T-helper 2 cell treated with Interferon-gamma antibody and Interleukin-4, amounts not matched to agents 5 μg/mL and 100 μg/mL, for 36 hours (primary cell): Measurements from ENCODE around the gene NUP93.

Experiments used
- DNase-seq: peaks from one replicate; pipeline ENCODE4 v3.0.0; 2021; ENCODE audit warnings: low spot score
- H3K27ac Mint-ChIP-seq: one replicate; pipeline ENCODE4 v1.8.0; 2021; ENCODE audit warnings: mild to moderate bottlenecking, mixed read lengths
- H3K27me3 Mint-ChIP-seq: one replicate; pipeline ENCODE4 v1.8.0; 2021; ENCODE audit warnings: low read depth, mixed read lengths
- H3K36me3 Mint-ChIP-seq: one replicate; pipeline ENCODE4 v1.8.0; 2021; ENCODE audit warnings: low read depth, mixed read lengths
- H3K4me1 Mint-ChIP-seq: one replicate; pipeline ENCODE4 v1.8.0; 2021; ENCODE audit warnings: low read depth, mixed read lengths
- H3K4me3 Mint-ChIP-seq: one replicate; pipeline ENCODE4 v1.8.0; 2022; ENCODE audit warnings: mild to moderate bottlenecking, moderate library complexity, mixed read lengths
- H3K9me3 Mint-ChIP-seq: one replicate; pipeline ENCODE4 v1.8.0; 2021; ENCODE audit warnings: mixed read lengths

The NUP93 gene

GRCh38 chr16:56812884-56813283 lies 83.0 kb downstream of the NUP93 start:
- H3K36me3 Mint-ChIP-seq = no peaks in the 10 kb centered on the region
- H3K27ac Mint-ChIP-seq = no peak overlapping the region
- no peak overlapping the region for H3K4me3 Mint-ChIP-seq
- no peaks in the 10 kb centered on the region for H3K4me1 Mint-ChIP-seq
- no peaks in the 10 kb centered on the region for H3K9me3 Mint-ChIP-seq
- DNase-seq = no peak
- no peaks in the 10 kb centered on the region for H3K27me3 Mint-ChIP-seq

DNA sequence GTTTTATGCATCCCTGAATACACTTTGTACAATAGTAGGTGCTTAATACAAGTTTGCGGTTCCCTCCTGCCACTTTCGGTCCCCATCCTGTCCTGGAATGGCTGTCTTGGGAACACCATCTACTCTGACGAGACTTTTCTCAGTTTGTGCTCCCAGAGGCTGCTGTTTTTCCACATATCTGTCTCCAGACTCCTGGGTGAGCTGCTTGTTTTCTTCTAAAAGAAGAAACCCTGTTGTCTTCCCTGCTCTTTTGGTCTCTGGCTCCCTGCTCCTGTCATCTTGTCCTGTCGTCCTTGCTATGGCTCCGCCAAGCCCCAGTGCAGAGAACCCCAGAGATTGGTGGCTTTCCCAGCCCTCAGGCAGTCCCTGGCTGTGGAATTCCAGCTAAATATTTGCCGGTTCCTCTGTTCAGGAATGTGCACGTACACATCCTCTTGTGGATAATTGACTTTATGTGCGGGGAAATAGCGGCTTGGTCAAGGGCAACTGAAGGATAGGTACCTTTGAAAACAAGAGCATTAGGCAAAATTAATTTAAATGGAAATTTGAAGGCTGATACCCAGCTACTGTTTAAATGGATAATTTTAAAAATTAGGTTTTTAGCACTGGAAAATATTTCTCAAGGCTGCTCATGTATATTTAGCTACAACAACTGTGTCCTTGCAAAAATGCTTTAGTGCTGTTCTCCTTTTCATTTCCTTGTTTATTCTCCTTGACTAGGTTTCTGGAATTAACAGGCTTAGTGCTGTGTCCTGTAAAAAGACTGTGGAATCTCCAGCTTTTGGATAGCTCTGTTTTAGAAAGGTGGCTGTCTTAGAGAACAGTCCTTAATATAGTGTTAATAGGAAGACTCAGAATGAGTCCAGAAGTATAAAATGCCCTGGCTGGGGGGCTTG lies 84.9 kb downstream of the NUP93 start:
- Mint-ChIP-seq H3K9me3 (no peaks in the 10 kb centered on the region), H3K27me3 (no peaks in the 10 kb centered on the region), H3K4me1 (no peaks in the 10 kb centered on the region), H3K36me3 (peaks cover 2% of the 10 kb centered on the region), H3K27ac (no peak overlapping the region), H3K4me3 (no peak overlapping the region)
- no peak for DNase-seq

DNA sequence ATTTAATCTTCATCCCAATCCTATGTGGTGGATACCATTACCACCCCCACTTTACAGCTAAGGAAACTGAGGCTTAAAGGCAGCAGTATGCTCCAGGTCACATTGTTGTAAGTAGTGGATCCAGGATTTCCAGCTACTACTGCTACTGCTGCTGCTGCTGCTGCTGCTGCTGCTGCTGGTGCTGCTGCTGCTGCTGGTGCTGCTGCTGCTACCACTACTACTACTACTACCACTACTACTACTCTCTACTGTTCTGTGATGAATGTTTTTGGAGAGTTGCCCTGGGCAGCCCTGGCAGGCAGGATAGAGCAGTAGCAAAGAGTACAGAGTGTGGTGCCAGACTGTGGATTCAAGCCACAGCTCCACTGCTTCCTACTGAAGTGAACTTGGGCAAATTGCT lies 85.8 kb downstream of the NUP93 start:
- H3K36me3 Mint-ChIP-seq = peaks cover 3% of the 10 kb centered on the region
- H3K4me3 Mint-ChIP-seq = no peak overlapping the region
- H3K9me3 Mint-ChIP-seq = no peaks in the 10 kb centered on the region
- no peaks in the 10 kb centered on the region for H3K4me1 Mint-ChIP-seq
- no peaks in the 10 kb centered on the region for H3K27me3 Mint-ChIP-seq
- no peak overlapping the region for H3K27ac Mint-ChIP-seq
- no peak for DNase-seq

DNA sequence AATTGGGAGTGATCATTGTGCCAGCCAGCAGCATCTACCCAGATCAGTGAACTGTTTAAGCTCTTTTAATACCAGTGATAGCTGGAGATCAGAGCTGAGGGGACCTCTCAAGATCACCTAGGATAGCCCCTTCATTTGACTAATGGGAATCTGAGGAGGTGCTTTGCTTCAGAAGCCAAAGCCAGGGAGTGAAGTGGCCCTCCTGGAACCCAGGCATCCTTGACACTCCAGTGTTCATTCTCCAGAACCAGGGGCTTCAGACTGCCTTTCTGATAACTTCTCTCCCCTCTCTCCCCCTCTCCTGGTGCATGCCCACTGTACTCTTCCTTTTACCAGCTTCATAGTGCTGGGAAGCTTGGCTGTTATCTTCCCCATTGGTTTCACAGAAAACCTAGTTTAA lies 87.1 kb downstream of the NUP93 start:
- Mint-ChIP-seq H3K9me3 (no peaks in the 10 kb centered on the region), H3K36me3 (peaks cover 7% of the 10 kb centered on the region), H3K4me1 (no peaks in the 10 kb centered on the region), H3K27ac (no peak overlapping the region), H3K27me3 (no peaks in the 10 kb centered on the region), H3K4me3 (no peak overlapping the region)
- DNase-seq = no peak

DNA sequence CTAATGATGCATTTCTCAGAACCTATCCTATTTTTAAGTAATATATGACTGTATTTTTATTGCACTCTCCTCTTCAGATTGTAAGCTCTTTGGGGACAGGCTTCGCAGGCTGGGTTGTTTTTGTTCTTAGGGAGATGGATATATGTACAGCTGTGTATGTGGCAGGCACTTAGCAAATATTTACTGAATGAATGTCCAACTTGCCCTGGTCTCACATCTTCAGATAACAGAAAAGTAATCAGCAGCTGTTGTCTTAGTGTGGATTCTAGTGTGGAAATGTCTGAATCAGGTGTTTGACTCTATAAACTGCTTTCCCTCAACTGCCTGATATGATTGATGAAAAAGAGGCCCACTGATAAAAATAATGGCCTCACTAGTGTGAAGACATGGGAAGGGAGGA lies 88.0 kb downstream of the NUP93 start:
- H3K27ac Mint-ChIP-seq = no peak overlapping the region
- H3K36me3 Mint-ChIP-seq = peaks cover 7% of the 10 kb centered on the region
- DNase-seq = no peak
- H3K4me3 Mint-ChIP-seq = no peak overlapping the region
- no peaks in the 10 kb centered on the region for H3K9me3 Mint-ChIP-seq
- H3K4me1 Mint-ChIP-seq = no peaks in the 10 kb centered on the region
- no peaks in the 10 kb centered on the region for H3K27me3 Mint-ChIP-seq

- no peak for DNase-seq
- Mint-ChIP-seq H3K9me3 (no peaks in the 10 kb centered on the region), H3K4me1 (peaks cover 2% of the 10 kb centered on the region), H3K27me3 (no peaks in the 10 kb centered on the region), H3K4me3 (no peak overlapping the region), H3K27ac (no peak overlapping the region), H3K36me3 (peaks cover 7% of the 10 kb centered on the region)
Measured at GRCh38 chr16:56823081-56823733, 93.3 kb downstream of the NUP93 start.

GRCh38 chr16:56824331-56824730 lies 94.4 kb downstream of the NUP93 start:
- DNase-seq = no peak
- Mint-ChIP-seq H3K4me1 (peaks cover 2% of the 10 kb centered on the region), H3K27ac (no peak overlapping the region), H3K4me3 (no peak overlapping the region), H3K36me3 (peaks cover 7% of the 10 kb centered on the region), H3K27me3 (no peaks in the 10 kb centered on the region), H3K9me3 (no peaks in the 10 kb centered on the region)

DNA sequence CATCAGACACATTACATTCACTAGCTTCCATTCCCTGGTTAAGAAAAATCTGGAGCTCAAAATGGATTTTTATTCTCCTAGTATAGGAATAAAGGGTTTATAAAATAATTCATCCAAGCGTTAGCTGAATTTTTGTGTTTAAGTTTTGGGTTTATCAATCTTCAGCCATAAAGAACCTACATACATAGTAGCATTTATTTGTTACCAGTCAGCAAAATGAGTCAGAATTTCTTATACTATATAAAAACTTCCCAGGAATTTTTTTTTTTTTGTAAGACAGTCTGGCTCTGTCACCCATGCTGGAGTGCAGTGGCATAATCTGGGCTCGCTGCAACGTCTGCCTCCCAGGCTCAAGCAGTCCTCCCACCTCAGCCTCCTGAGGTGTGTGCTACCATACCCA lies 94.9 kb downstream of the NUP93 start:
- DNase-seq = no peak
- no peak overlapping the region for H3K27ac Mint-ChIP-seq
- H3K4me1 Mint-ChIP-seq = peaks cover 2% of the 10 kb centered on the region
- H3K27me3 Mint-ChIP-seq = no peaks in the 10 kb centered on the region
- H3K4me3 Mint-ChIP-seq = no peak overlapping the region
- H3K9me3 Mint-ChIP-seq = no peaks in the 10 kb centered on the region
- H3K36me3 Mint-ChIP-seq = peaks cover 8% of the 10 kb centered on the region

DNA sequence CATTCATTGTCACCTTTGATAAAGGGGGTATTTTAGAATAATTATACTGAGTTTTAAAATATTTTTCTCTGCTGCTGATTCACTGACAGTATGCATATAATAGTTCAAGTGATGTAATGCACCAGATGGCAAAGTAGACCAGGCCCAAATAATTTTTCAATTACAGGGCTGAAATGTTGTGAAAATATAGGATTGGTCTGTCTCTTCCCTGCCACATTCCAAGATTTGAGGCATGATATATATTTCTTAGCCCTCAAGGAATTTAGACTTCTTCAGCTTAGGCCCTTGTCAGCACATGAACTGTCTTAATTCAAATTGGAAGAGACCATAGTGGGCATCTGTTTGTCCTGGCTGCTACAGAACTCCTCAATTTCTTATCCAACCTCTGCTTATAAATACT lies 95.9 kb downstream of the NUP93 start:
- H3K9me3 Mint-ChIP-seq = no peaks in the 10 kb centered on the region
- H3K36me3 Mint-ChIP-seq = peaks cover 10% of the 10 kb centered on the region
- no peak overlapping the region for H3K4me3 Mint-ChIP-seq
- H3K27me3 Mint-ChIP-seq = no peaks in the 10 kb centered on the region
- peaks cover 2% of the 10 kb centered on the region for H3K4me1 Mint-ChIP-seq
- H3K27ac Mint-ChIP-seq = no peak overlapping the region
- no peak for DNase-seq

- H3K36me3 Mint-ChIP-seq = peaks cover 21% of the 10 kb centered on the region
- H3K4me3 Mint-ChIP-seq = no peak overlapping the region
- no peaks in the 10 kb centered on the region for H3K27me3 Mint-ChIP-seq
- H3K27ac Mint-ChIP-seq = no peak overlapping the region
- H3K9me3 Mint-ChIP-seq = no peaks in the 10 kb centered on the region
- no peak for DNase-seq
- peaks cover 6% of the 10 kb centered on the region for H3K4me1 Mint-ChIP-seq
Measured at GRCh38 chr16:56828647-56829046, 98.7 kb downstream of the NUP93 start.

- DNase-seq = no peak
Measured at GRCh38 chr16:56830669-56831068, 100.7 kb downstream of the NUP93 start.

GRCh38 chr16:56832768-56833167 lies 102.8 kb downstream of the NUP93 start:
- no peaks in the 10 kb centered on the region for H3K27me3 Mint-ChIP-seq
- no peak overlapping the region for H3K27ac Mint-ChIP-seq
- H3K4me3 Mint-ChIP-seq = no peak overlapping the region
- H3K4me1 Mint-ChIP-seq = peaks cover 4% of the 10 kb centered on the region
- H3K36me3 Mint-ChIP-seq = peaks cover 35% of the 10 kb centered on the region
- DNase-seq = no peak
- H3K9me3 Mint-ChIP-seq = no peaks in the 10 kb centered on the region

More at GRCh38 chr16:56830669-56831068, 100.7 kb downstream of the NUP93 start:
- Mint-ChIP-seq H3K27me3 (no peaks in the 10 kb centered on the region), H3K36me3 (peaks cover 30% of the 10 kb centered on the region), H3K9me3 (no peaks in the 10 kb centered on the region), H3K27ac (no peak overlapping the region), H3K4me1 (peaks cover 6% of the 10 kb centered on the region), H3K4me3 (no peak overlapping the region)

- Mint-ChIP-seq H3K4me3 (no peak overlapping the region), H3K27me3 (no peaks in the 10 kb centered on the region), H3K27ac (no peak overlapping the region), H3K36me3 (peaks cover 41% of the 10 kb centered on the region), H3K4me1 (peaks cover 4% of the 10 kb centered on the region), H3K9me3 (no peaks in the 10 kb centered on the region)
- DNase-seq = no peak
Measured at GRCh38 chr16:56833243-56833970, 103.5 kb downstream of the NUP93 start.

DNA sequence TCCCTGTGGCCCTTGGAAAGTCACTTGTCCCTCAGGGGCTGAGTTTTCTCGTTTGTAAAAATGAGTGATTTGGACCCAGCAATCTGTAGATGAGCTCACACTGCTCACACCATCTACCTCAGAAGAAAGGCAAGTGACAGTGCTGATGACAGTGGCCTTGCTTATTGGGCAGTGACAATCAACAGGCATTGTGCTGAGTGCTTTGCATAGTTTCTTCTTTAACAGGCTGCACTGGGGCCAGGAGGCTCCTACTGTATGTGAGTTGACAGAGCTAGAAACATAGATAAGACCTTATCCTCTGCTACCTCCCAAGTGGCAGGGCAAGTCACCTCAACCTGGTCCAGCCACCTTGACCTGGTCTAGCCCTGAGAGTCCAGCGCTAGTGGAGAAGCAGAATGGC lies 105.4 kb downstream of the NUP93 start:
- no peak for DNase-seq
- Mint-ChIP-seq H3K36me3 (peaks cover 47% of the 10 kb centered on the region), H3K27me3 (no peaks in the 10 kb centered on the region), H3K27ac (no peak overlapping the region), H3K9me3 (no peaks in the 10 kb centered on the region), H3K4me3 (no peak overlapping the region), H3K4me1 (peaks cover 4% of the 10 kb centered on the region)
